Heart right ventricle (tissue), 16 donors: ENCODE measurements around the gene KCNT2. TPM values are rescaled to one million over a fixed set of nuclear protein-coding genes. Genes with fewer than 3 reads are reported as not detected.

Experiments
- ATAC-seq, 8 donors: fragments of 200-7000 bp; cut with Tn5 transposase; one replicate each; pipeline ENCODE4 v1.9.1; 2020; ENCODE audit warnings: mild to moderate bottlenecking in 8 of 8, moderate library complexity in 8 of 8, moderate number of reproducible peaks in 1 of 8
- DNase-seq, 2 donors: peaks; one replicate each; pipeline ENCODE4 v3.0.0-alpha.2; 2020
- H3K27ac ChIP-seq, 10 donors: fragments of 200-600 bp; sonication (generic) in 2 of 10; one replicate each; pipeline versions ENCODE4 v1.5.0 to v1.8.0; 2020 to 2022; ENCODE audit warnings: mild to moderate bottlenecking in 3 of 10
- H3K27me3 ChIP-seq, 7 donors: fragments of 200-600 bp; one replicate each; pipeline ENCODE4 v1.8.0; 2021 to 2022; ENCODE audit warnings: mild to moderate bottlenecking in 2 of 7
- H3K36me3 ChIP-seq, 9 donors: fragments of 200-600 bp; sonication (generic) in 1 of 9; one replicate each; pipeline versions ENCODE4 v1.5.0 to v1.8.0; 2020 to 2022; ENCODE audit warnings: mild to moderate bottlenecking in 2 of 9
- H3K4me1 ChIP-seq, 9 donors: fragments of 200-600 bp; sonication (generic) in 1 of 9; one replicate each; pipeline versions ENCODE4 v1.5.0 to v1.8.0; 2020 to 2022; ENCODE audit warnings: mild to moderate bottlenecking in 4 of 9
- H3K4me3 ChIP-seq, 10 donors: fragments of 200-600 bp; sonication (generic) in 2 of 10; one replicate each; pipeline versions ENCODE4 v1.5.0 to v1.8.0; 2020 to 2022; ENCODE audit warnings: mild to moderate bottlenecking in 7 of 10, moderate library complexity in 2 of 10
- H3K9me3 ChIP-seq, 11 donors: fragments of 200-600 bp in 10 of 11; sonication (generic) in 2 of 11; one replicate each; pipeline versions ENCODE4 v1.5.0 to v1.8.0; 2013 to 2022; ENCODE audit warnings: mild to moderate bottlenecking in 2 of 11, control low read depth in 1 of 11, moderate library complexity in 1 of 11
- CTCF ChIP-seq, 9 donors: fragments of 200-600 bp; sonication (generic) in 2 of 9; IDR thresholded peaks; one replicate each; pipeline versions ENCODE4 v1.5.0 to v1.8.0; 2021 to 2022; ENCODE audit warnings: antibody characterized with exemption in 9 of 9, mild to moderate bottlenecking in 5 of 9, moderate library complexity in 1 of 9
- WGBS, 2 donors: extraction: QIAGEN DNeasy Blood & Tissue Kit; methylation state at CpG; one replicate each; pipeline ENCODE4 v1.1.7; 2013; ENCODE audit warnings: inconsistent platforms in 1 of 2; 5-methylcytosine and 5-hydroxymethylcytosine counted together
- intact Hi-C, 10 donors: fragments of 100-400 bp; cut with DNase I; formaldehyde crosslinking; loops; one replicate each; pipeline versions ENCODE4 v1.11.1 to v1.14.2; 2022
- polyA plus RNA-seq, 2 donors: library from polyadenylated mRNA; stranded (reverse); fragments of 200-250 nt; gene quantifications; one replicate each; pipeline ENCODE4 v1.2.3, GENCODE V29; 2013
- total RNA-seq, 10 donors: library from RNA; stranded (reverse); fragmentation: NEBNext Ultra II Directional in 3 of 10; extraction: Animal tissue kit (Norgen Biotek cat#: 25700) in 3 of 10; gene quantifications; one replicate each; pipeline versions ENCODE4 v1.2.1 to v1.2.4, GENCODE V29; 2021 to 2023
- donor health status: Arrhythmogenic right ventricular cardiomyopathy.
- donor health status: ischemic (EF 13 %, LVEDD 7.1; RV severe dilation, severe dysfunction).
- donor health status: healthy with polysubstance abuse.
- donor health status: DM: no; HTN: yes; CAD: no.
- donor health status: DM: no; HTN: no; CAD: no.
- donor health status: ischemic (EF 25% LVEDD 6.9; RV normal size, moderate dysfunction).
- donor health status: ischemic (EF 25% LVEDD 5.7; RV mildly dilated, moderate dysfunction).
- donor health status: healthy.
- donor health status: DM: yes; HTN: yes; CAD: no.
- donor health status: Ischemic cardiomyopathy.
- donor health status: ischemic (EF 35%, LVEDD 5.7; RV mildly dilated, moderate dysfunction).
- donor health status: nonischemic (EF 11% LVEDD 7.7; RV severe dilation, severe dysfunction).
- donor health status: DM: yes; HTN: yes; CAD: no.
- donor health status: PGD.
- donor health status: ischemic (EF 29% LVEDD 5.4; RV normal size, mild dysfunction).
- donor health status: nonischemic (EF 23%, LVEDD 6.1; RV moderate dilation, normal function).

KCNT2 gene
- total and polyA plus RNA-seq, 12 donors: 0.26 to 1.1 (median 0.68) TPM

GRCh38 chr1:196593955-196594354, 14.3 kb downstream of the KCNT2 start:
- DNase-seq (no peak), ATAC-seq (no peak)
- no peaks in the 10 kb centered on the region for H3K4me1 ChIP-seq
- intact Hi-C loops: no loop called here
- peaks cover 0 to 5% (median 0%) of the 10 kb centered on the region in 11 donors for H3K9me3 ChIP-seq
- H3K4me3 ChIP-seq: no peak overlapping the region
- no peaks in the 10 kb centered on the region for H3K27me3 ChIP-seq
- H3K27ac ChIP-seq: no peak overlapping the region
- no peaks in the 10 kb centered on the region for H3K36me3 ChIP-seq
- no peak for TF ChIP-seq CTCF (IDR thresholded peaks at IDR 0.05)

GRCh38 chr1:196590959-196591358, 17.3 kb downstream of the KCNT2 start:
- Histone ChIP-seq H3K36me3 (no peaks in the 10 kb centered on the region), H3K4me1 (no peaks in the 10 kb centered on the region), H3K9me3 (peaks cover 0 to under 1% (median 0%) of the 10 kb centered on the region in 11 donors), H3K27ac (no peak overlapping the region), H3K27me3 (no peaks in the 10 kb centered on the region), H3K4me3 (no peak overlapping the region)
- DNase-seq (no peak), ATAC-seq (no peak)
- WGBS, 2 donors: 85 to 93% methylated on average over 3 of the region's 3 CpGs
- intact Hi-C loops: no loop called here
- no peak for TF ChIP-seq CTCF (IDR thresholded peaks at IDR 0.05)

- WGBS, 2 donors: 76 to 83% methylated on average over 5 of the region's 5 CpGs
- TF ChIP-seq CTCF (IDR thresholded peaks at IDR 0.05): no peak
Observed at GRCh38 chr1:196590012-196590708, 18.1 kb downstream of the KCNT2 start.

GRCh38 chr1:196584696-196585095, 23.5 kb downstream of the KCNT2 start:
- H3K36me3 ChIP-seq: no peaks in the 10 kb centered on the region
- DNase-seq (no peak), ATAC-seq (no peak)
- intact Hi-C loops: no loop called here
- H3K27ac ChIP-seq: no peak overlapping the region
- no peak for TF ChIP-seq CTCF (IDR thresholded peaks at IDR 0.05)
- H3K4me1 ChIP-seq: no peaks in the 10 kb centered on the region
- WGBS, 2 donors: 76 to 87% methylated on average over 3 of the region's 3 CpGs
- H3K27me3 ChIP-seq: no peaks in the 10 kb centered on the region
- H3K4me3 ChIP-seq: no peak overlapping the region
- no peaks in the 10 kb centered on the region for H3K9me3 ChIP-seq

More at GRCh38 chr1:196590012-196590708, 18.1 kb downstream of the KCNT2 start:
- H3K27ac ChIP-seq: no peak overlapping the region
- H3K4me3 ChIP-seq: no peak overlapping the region
- no peaks in the 10 kb centered on the region for H3K27me3 ChIP-seq
- DNase-seq (no peak), ATAC-seq (no peak)
- H3K9me3 ChIP-seq: no peaks in the 10 kb centered on the region
- no peaks in the 10 kb centered on the region for H3K4me1 ChIP-seq
- H3K36me3 ChIP-seq: no peaks in the 10 kb centered on the region
- intact Hi-C loops: no loop called here
